Duodenal mucosa (tissue), 2 donors: ENCODE data around the gene PCP2.

Experiments used
- H3K27ac ChIP-seq: one replicate; pipeline ENCODE4 v1.7.0; 2013; ENCODE audit warnings: low read depth, low read length
- H3K27me3 ChIP-seq, 2 donors: one replicate each; pipeline ENCODE4 v1.7.0; 2013; ENCODE audit warnings: low read length in 2 of 2, control low read depth in 1 of 2; ENCODE audit not compliant: insufficient read depth in 2 of 2, control insufficient read depth in 1 of 2
- H3K36me3 ChIP-seq, 2 donors: one replicate each; pipeline ENCODE4 v1.7.0; 2013; ENCODE audit warnings: low read length in 2 of 2, control low read depth in 1 of 2; ENCODE audit not compliant: insufficient read depth in 2 of 2, control insufficient read depth in 1 of 2
- H3K4me1 ChIP-seq, 2 donors: one replicate each; pipeline ENCODE4 v1.7.0; 2013; ENCODE audit warnings: low read length in 2 of 2, control low read depth in 1 of 2; ENCODE audit not compliant: insufficient read depth in 2 of 2, control insufficient read depth in 1 of 2
- H3K4me3 ChIP-seq, 2 donors: one replicate each; pipeline ENCODE4 v1.7.0; 2013; ENCODE audit warnings: low read length in 2 of 2, low read depth in 1 of 2
- H3K9ac ChIP-seq, 2 donors: one replicate each; pipeline ENCODE4 v1.7.0; 2013; ENCODE audit warnings: low read length in 2 of 2, low read depth in 1 of 2
- H3K9me3 ChIP-seq, 2 donors: one replicate each; pipeline ENCODE4 v1.7.0; 2013; ENCODE audit warnings: low read length in 2 of 2, control low read depth in 1 of 2; ENCODE audit not compliant: control insufficient read depth in 1 of 2

PCP2 gene

GRCh38 chr19:7607874-7608560 is 25.5 kb downstream of the PCP2 start:
- H3K4me3 ChIP-seq = no peak overlapping the region
- H3K27me3 ChIP-seq = no peaks in the 10 kb centered on the region
- no peaks in the 10 kb centered on the region for H3K4me1 ChIP-seq
- peaks cover 6 to 38% of the 10 kb centered on the region in 2 donors for H3K36me3 ChIP-seq
- no peak overlapping the region for H3K27ac ChIP-seq
- no peaks in the 10 kb centered on the region for H3K9me3 ChIP-seq
- no peak overlapping the region for H3K9ac ChIP-seq

GRCh38 chr19:7607212-7607873 is 26.2 kb downstream of the PCP2 start:
- Histone ChIP-seq H3K27me3 (no peaks in the 10 kb centered on the region), H3K9ac (no peak overlapping the region), H3K4me3 (no peak overlapping the region), H3K36me3 (peaks cover 6 to 38% of the 10 kb centered on the region in 2 donors), H3K9me3 (no peaks in the 10 kb centered on the region), H3K4me1 (no peaks in the 10 kb centered on the region), H3K27ac (no peak overlapping the region)

DNA sequence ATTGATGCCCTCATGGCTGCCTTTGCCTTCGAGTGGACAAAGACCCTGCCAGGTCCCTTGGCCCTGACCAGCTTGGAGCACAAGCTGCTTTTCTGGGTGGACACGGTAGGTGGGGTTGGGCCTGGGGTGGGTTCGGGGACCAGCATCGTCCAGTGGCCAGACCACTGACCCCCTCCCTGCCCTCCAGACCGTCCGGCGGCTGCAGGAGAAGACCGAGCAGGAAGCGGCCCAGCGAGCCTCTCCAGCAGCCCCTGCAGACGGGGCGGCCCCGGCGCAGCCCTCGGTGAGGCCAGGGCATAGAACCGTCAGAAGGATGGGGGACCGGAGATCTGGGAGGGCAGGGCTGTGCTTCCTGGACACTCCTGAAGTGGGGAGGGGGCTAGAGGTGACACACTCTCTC is 27.2 kb downstream of the PCP2 start:
- no peak overlapping the region for H3K27ac ChIP-seq
- H3K27me3 ChIP-seq = no peaks in the 10 kb centered on the region
- no peak overlapping the region for H3K9ac ChIP-seq
- no peak overlapping the region for H3K4me3 ChIP-seq
- H3K4me1 ChIP-seq = no peaks in the 10 kb centered on the region
- H3K9me3 ChIP-seq = no peaks in the 10 kb centered on the region
- H3K36me3 ChIP-seq = peaks cover 0 to 31% of the 10 kb centered on the region in 2 donors

- H3K9ac ChIP-seq = no peak overlapping the region
- H3K27me3 ChIP-seq = no peaks in the 10 kb centered on the region
- H3K9me3 ChIP-seq = no peaks in the 10 kb centered on the region
- H3K4me1 ChIP-seq = no peaks in the 10 kb centered on the region
- no peak overlapping the region for H3K27ac ChIP-seq
- H3K4me3 ChIP-seq = no peak overlapping the region
- peaks cover 0 to 25% of the 10 kb centered on the region in 2 donors for H3K36me3 ChIP-seq
These were observed 27.9 kb downstream of the PCP2 start for GRCh38 chr19:7605490-7606222.

DNA sequence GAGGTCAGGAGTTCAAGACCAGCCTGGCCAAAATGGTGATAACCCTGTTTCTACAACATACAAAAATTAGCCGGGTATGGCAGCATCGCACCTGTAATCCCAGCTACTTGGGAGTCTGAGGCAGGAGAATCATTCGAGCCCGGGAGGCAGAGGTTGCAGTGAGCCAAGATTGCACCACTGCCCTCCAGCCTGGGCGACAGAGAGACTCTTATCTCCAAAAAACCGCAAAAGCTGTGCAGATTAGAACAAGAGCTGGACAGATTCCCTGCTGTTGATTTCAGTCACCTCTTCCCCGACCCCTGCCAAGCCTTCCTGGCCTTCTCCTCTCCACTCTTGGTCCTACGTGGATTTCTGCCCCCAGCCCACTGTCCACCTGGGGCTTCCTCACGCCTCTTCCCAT is 29.6 kb downstream of the PCP2 start:
- H3K27ac ChIP-seq = no peak overlapping the region
- H3K4me3 ChIP-seq = no peak overlapping the region
- H3K9me3 ChIP-seq = no peaks in the 10 kb centered on the region
- no peaks in the 10 kb centered on the region for H3K4me1 ChIP-seq
- H3K36me3 ChIP-seq = peaks cover 0 to 19% of the 10 kb centered on the region in 2 donors
- no peaks in the 10 kb centered on the region for H3K27me3 ChIP-seq
- H3K9ac ChIP-seq = no peak overlapping the region

- H3K9me3 ChIP-seq = no peaks in the 10 kb centered on the region
- no peaks in the 10 kb centered on the region for H3K27me3 ChIP-seq
- peaks cover 0 to 16% of the 10 kb centered on the region in 2 donors for H3K36me3 ChIP-seq
- no peak overlapping the region for H3K27ac ChIP-seq
- H3K4me3 ChIP-seq = no peak overlapping the region
- no peak overlapping the region for H3K9ac ChIP-seq
- no peaks in the 10 kb centered on the region for H3K4me1 ChIP-seq
These were observed 30.5 kb downstream of the PCP2 start for GRCh38 chr19:7602935-7603497.

DNA sequence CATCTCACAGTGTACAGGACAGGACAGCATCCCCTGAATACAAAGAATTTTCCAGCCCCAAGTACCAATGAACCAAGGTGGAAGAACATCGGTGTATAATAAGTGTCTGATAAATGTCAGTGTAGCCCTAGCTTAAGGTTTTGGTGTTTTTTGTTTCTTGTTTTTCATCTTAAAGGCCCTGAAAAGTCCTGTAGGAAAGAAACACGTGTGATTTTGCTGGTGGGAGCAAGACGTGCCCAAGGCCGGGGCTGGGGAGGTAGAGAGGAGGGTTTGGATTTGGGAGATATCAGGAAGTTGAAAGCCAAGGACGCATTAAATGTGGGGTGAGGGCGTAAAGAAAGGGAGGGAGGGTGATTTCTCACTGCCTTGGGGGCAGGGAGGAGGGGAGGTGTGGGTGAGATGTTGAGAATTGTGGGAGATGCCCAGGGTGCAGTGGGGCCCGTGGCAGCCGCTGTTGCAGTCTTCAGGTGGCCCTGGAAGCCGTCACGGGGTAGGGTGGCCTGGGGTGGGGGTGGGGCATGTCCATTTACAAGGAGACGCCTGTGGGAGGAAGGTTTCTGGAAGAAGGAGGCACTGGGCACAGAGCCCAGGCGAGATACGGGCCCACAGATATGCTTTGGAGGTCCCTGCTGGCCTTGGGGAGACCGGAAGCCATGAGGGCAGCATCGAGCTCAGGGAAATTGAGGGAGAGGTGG is 31.1 kb downstream of the PCP2 start:
- no peaks in the 10 kb centered on the region for H3K9me3 ChIP-seq
- H3K9ac ChIP-seq = no peak overlapping the region
- H3K36me3 ChIP-seq = peaks cover 0 to 14% of the 10 kb centered on the region in 2 donors
- no peaks in the 10 kb centered on the region for H3K27me3 ChIP-seq
- no peak overlapping the region for H3K27ac ChIP-seq
- H3K4me3 ChIP-seq = no peak overlapping the region
- peaks cover 0 to 2% of the 10 kb centered on the region in 2 donors for H3K4me1 ChIP-seq

- Histone ChIP-seq H3K9ac (no peak overlapping the region), H3K9me3 (no peaks in the 10 kb centered on the region), H3K27me3 (peaks cover 0 to 3% of the 10 kb centered on the region in 2 donors), H3K4me1 (peaks cover 4 to 8% of the 10 kb centered on the region in 2 donors), H3K4me3 (no peak overlapping the region), H3K27ac (no peak overlapping the region), H3K36me3 (peaks cover 0 to 9% of the 10 kb centered on the region in 2 donors)
These were observed 32.8 kb downstream of the PCP2 start for GRCh38 chr19:7600721-7601120.

DNA sequence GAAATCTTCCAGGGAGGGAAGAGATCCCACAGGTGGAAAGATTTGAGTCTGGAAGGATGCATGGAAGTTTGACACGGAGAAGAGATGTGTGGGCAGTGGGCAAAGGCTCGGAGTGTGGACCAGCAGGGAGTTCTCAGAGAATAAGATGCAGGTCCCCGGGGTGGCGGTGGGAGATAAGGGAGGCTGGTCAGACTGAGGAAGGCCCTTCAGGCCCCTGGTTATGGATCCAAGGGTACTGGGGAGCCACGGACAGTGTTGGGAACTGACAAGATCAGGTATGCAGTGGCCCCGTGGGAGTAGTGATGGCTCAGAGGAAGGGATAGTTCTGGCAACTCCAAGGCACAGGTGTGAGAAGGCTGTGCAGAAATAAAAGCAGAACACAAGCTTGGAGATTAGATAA is 35.3 kb downstream of the PCP2 start:
- Histone ChIP-seq H3K9me3 (no peaks in the 10 kb centered on the region), H3K36me3 (no peaks in the 10 kb centered on the region), H3K4me3 (no peak overlapping the region), H3K27me3 (peaks cover 3% of the 10 kb centered on the region in 2 donors), H3K9ac (no peak overlapping the region), H3K4me1 (peaks cover 4 to 8% of the 10 kb centered on the region in 2 donors), H3K27ac (no peak overlapping the region)
